PC-9 (cell line): ENCODE measurements around the gene PDLIM7. TPM values are rescaled to one million over a fixed set of nuclear protein-coding genes. Genes with fewer than 3 reads are reported as not detected.

Experiments
- BruUV-seq: library from RNA; stranded (reverse); fragments of 400-500 nt; replicated peaks from 2 replicates; lab custom pipeline; 2021; lab: Mats Ljungman, UMichigan
- CTCF ChIA-PET: fragments of 300-600 bp; sonication (Branson Sonifier 250); formaldehyde crosslinking; loops from one replicate; lab custom pipeline; 2022; ENCODE audit warnings: antibody characterized with exemption; lab: Charles Lee
- POLR2A ChIA-PET: fragments of 300-600 bp; sonication (Branson Sonifier 250); formaldehyde crosslinking; loops from one replicate; lab custom pipeline; 2022; ENCODE audit warnings: antibody characterized with exemption; ENCODE audit not compliant: unreplicated experiment; lab: Charles Lee
- DNase-seq, 2 experiments: peaks; one replicate each; pipeline versions ENCODE4 v3.0.0 to v3.0.0-alpha.2; 2015 to 2022; ENCODE audit warnings: mixed read lengths in 1 of 2
- H2AFZ ChIP-seq: fragments of 200-600 bp; sonication (generic); 2 replicates; pipeline ENCODE4 v1.8.1; 2017; ENCODE audit warnings: antibody characterized with exemption
- H3F3A ChIP-seq: fragments of 200-600 bp; sonication (generic); 2 replicates; pipeline ENCODE4 v1.8.1; 2017; ENCODE audit warnings: antibody characterized with exemption, mild to moderate bottlenecking, low read depth; ENCODE audit not compliant: insufficient read depth
- H3K27ac ChIP-seq: fragments of 200-600 bp; sonication (generic); 2 replicates; pipeline ENCODE4 v1.6.1; 2016; ENCODE audit warnings: mixed run types
- H3K27me3 ChIP-seq: fragments of 200-600 bp; sonication (generic); 2 replicates; pipeline ENCODE4 v1.6.1; 2016; ENCODE audit warnings: low read depth, mixed run types; ENCODE audit not compliant: insufficient read depth
- H3K36me3 ChIP-seq: fragments of 200-600 bp; sonication (generic); 2 replicates; pipeline ENCODE4 v1.6.1; 2016; ENCODE audit warnings: low read depth, mixed run types
- H3K4me1 ChIP-seq: fragments of 200-600 bp; sonication (generic); replicated peaks from 2 replicates; pipeline ENCODE4 v1.6.1; 2016; ENCODE audit warnings: mixed run types; ENCODE audit not compliant: insufficient read depth
- H3K4me2 ChIP-seq: fragments of 200-600 bp; sonication (generic); 2 replicates; pipeline ENCODE4 v1.6.1; 2017; ENCODE audit warnings: mixed run types
- H3K4me3 ChIP-seq: fragments of 200-600 bp; sonication (generic); 2 replicates; pipeline ENCODE4 v1.6.1; 2016; ENCODE audit warnings: mixed run types
- H3K79me2 ChIP-seq: fragments of 200-600 bp; sonication (generic); 2 replicates; pipeline ENCODE4 v1.6.1; 2017; ENCODE audit warnings: low read depth, mixed run types
- H3K9me2 ChIP-seq: fragments of 200-600 bp; sonication (generic); 2 replicates; pipeline ENCODE4 v1.8.1; 2017; ENCODE audit warnings: mild to moderate bottlenecking; ENCODE audit not compliant: insufficient read depth
- H3K9me3 ChIP-seq: fragments of 200-600 bp; sonication (generic); 2 replicates; pipeline ENCODE4 v1.8.1; 2016; ENCODE audit warnings: low read depth; ENCODE audit not compliant: insufficient read depth
- H4K20me1 ChIP-seq: fragments of 200-600 bp; sonication (generic); 2 replicates; pipeline ENCODE4 v1.8.1; 2017; ENCODE audit not compliant: insufficient read depth
- CTCF ChIP-seq: fragments of 200-600 bp; sonication (generic); conservative IDR thresholded peaks from 2 replicates; pipeline ENCODE4 v1.6.1; 2017; ENCODE audit warnings: mixed run types, antibody characterized with exemption, mild to moderate bottlenecking, moderate library complexity
- EZH2 ChIP-seq: fragments of 200-600 bp; sonication (generic); IDR thresholded peaks from 2 replicates; pipeline ENCODE4 v1.8.0; 2017; ENCODE audit warnings: antibody characterized with exemption, low read depth
- intact Hi-C: fragments of 100-400 bp; cut with micrococcal nuclease; formaldehyde crosslinking; loops from one replicate; pipeline ENCODE4 v1.10.0; 2022; ENCODE audit not compliant: unreplicated experiment
- total RNA-seq: library from RNA; stranded (reverse); gene quantifications from 2 replicates; pipeline ENCODE4 v1.2.3, GENCODE V29; 2021

The PDLIM7 gene
- total RNA-seq, 1 experiment from 2014 or later: 167 TPM

- Histone ChIP-seq H3K79me2 (peaks cover 20% of the 10 kb centered on the region; the same call in 1 of the 2 replicates), H3K4me1 (peaks cover 19% of the 10 kb centered on the region), H3K27ac (no peak overlapping the region), H3K9me2 (no peaks in the 10 kb centered on the region), H3K36me3 (peaks cover 5% of the 10 kb centered on the region; the same call in 1 of the 2 replicates), H4K20me1 (peaks cover 18% of the 10 kb centered on the region; the same call in 1 of the 2 replicates), H3K9me3 (no peaks in the 10 kb centered on the region), H3K4me3 (no peak overlapping the region), H3K4me2 (no peak overlapping the region), H2AFZ (no peak overlapping the region), H3K27me3 (no peaks in the 10 kb centered on the region), H3F3A (peaks cover 33% of the 10 kb centered on the region)
- CTCF ChIA-PET: interaction anchor here (1.0 to 1.2 kb wide), 3 partner anchors 49 to 64 kb away, joined by 3 to 5 read pairs (median 3); no protein-coding TSS in a partner anchor
- intact Hi-C loops: no loop called here
- no peak for DNase-seq
- BruUV-seq: no TSS peak
- POLR2A ChIA-PET: interaction anchor here (0.7 kb wide), 1 partner anchor 62 kb away, joined by 7 read pairs; no protein-coding TSS in a partner anchor
- no peak for TF ChIP-seq CTCF
- TF ChIP-seq EZH2: no peak
Measured at GRCh38 chr5:177452688-177453638, 44.4 kb downstream of the PDLIM7 start.

GRCh38 chr5:177450667-177451424 lies 46.6 kb downstream of the PDLIM7 start:
- H3K4me3 ChIP-seq: no peak overlapping the region
- H3K4me1 ChIP-seq: peaks cover 23% of the 10 kb centered on the region
- H3K27ac ChIP-seq: no peak overlapping the region
- no peaks in the 10 kb centered on the region for H3K9me3 ChIP-seq
- no peak for DNase-seq
- H3K36me3 ChIP-seq: peaks cover 5% of the 10 kb centered on the region; the same call in 1 of the 2 replicates
- BruUV-seq: no TSS peak
- no peak for TF ChIP-seq EZH2
- TF ChIP-seq CTCF: no peak
- H3K9me2 ChIP-seq: no peaks in the 10 kb centered on the region
- peaks cover 26% of the 10 kb centered on the region for H3K79me2 ChIP-seq
- intact Hi-C loops: no loop called here
- no peak overlapping the region for H2AFZ ChIP-seq
- H3K4me2 ChIP-seq: no peak overlapping the region
- no peaks in the 10 kb centered on the region for H3K27me3 ChIP-seq
- POLR2A ChIA-PET: no interaction called here
- H3F3A ChIP-seq: peaks cover 27% of the 10 kb centered on the region
- H4K20me1 ChIP-seq: peaks cover 13% of the 10 kb centered on the region; the same call in 1 of the 2 replicates
- CTCF ChIA-PET: interaction anchor here (0.6 kb wide), 1 partner anchor 25 kb away, joined by 7 read pairs; the partner anchor contains the start of gene GRK6
